Measurements from ENCODE around the gene ADAMTS2. TPM values are rescaled to one million over a fixed set of nuclear protein-coding genes. Genes with fewer than 3 reads are reported as not detected.

The ADAMTS2 gene
- total RNA-seq, 1 donor from 2014 or later: 18.9 TPM

DNA sequence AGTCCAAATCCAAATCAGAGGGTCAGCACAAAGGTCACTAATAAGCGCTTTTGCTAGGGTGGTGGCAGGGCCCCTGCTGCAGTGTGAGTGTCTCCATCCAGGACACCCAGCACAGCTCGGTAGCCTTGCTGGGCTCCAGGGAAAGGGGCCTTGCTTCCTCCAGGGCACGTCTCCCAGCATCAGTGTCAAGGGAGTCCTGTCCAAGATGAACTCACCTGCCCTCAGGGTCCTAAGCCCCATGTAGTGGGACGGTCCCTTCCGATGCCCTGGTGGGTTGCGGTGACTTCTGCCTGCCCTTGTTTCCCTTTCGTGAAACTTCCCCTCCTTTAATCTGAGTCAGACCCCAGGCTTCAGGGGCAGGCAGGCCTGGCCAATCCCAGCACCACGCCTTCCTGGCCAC, 183.4 kb downstream of the ADAMTS2 start:
- no peak for DNase-seq (ENCODE audit: low spot score)

DNA sequence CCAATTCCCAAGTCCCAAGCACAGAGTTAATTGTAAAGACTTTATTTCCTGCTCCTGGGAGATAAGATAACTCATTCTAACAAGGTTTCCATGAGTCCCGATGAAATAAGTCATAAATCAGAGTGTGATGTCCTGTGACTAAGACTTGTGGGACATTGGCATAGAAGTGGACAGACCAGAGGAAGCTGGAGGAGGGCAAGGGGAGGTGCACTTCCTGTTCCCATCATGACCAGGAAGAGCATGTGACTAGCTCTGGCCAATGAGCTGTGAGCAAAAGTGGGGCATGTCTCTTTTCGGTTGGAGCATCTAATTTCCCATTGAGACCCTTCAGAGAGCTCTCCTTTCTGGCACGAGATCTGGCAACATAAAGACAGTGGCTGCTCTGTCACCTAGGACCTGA, 184.7 kb downstream of the ADAMTS2 start:
- no peak for DNase-seq (ENCODE audit: low spot score)

DNA sequence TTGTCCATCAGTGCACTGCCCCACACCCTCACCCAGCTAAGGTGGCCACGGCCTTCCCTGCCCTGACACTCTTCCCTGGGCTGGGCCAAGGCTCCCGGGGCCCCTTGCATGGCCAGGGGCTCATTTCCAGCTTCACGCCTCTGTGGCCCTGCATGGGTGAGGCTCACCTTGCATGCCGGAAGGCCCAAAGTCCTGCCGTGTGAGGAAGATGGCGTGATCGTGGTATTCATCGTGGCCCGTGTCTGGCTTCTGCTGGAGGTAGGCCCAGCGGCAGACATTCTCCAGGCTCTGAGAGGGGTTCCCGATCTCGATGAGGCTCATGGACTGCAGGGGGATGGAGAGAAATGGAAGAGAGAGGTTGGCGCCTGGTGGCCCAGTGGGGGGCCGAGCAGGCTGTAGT, 186.7 kb downstream of the ADAMTS2 start:
- DNase-seq (ENCODE audit: low spot score): no peak

DNA sequence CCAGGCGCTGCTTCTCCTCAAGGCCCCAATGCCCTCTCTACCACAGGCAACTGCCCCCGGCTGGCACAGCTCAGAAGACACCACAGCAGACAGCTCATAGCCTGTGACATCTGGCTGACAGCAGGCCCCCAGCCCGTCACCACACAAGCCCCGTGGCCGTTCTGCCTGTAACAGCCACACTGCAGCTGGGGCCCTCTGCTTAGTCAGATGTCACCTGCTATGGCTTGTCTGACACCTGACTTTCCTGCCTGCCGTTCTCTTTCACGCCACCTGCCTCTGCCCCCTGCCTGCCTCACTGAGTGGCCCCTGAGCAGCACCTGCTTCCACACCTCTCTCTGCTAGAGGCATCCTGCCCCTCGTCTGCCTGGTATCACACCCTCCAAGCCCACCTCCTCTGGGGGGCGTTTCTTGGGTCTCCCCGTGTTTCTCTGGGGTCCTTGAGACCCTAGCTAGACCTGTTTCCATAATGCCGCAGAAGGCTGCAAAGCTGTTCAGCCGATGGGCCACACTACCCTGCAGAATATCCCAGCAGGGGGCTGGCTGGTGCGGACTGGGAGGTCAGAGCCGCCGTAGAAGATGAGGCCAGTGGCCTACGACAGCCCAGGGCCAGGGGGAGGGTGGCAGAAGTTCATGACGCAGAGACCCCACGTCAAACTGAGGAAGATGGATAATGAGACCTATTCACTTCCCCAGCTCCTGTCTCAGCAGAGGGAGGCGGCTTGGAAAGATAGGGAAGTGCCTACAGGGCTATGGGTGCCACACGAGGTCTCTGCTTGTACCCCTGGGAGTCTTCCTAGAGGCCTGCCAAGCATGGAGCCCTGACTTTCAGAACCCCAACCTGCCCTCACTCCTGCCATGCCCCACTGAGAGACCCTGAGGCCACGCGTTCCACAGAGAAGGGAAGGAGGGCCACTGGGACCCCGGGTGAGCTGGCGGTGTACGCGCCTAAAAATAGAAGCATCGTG, 190.0 kb downstream of the ADAMTS2 start:
- DNase-seq (ENCODE audit: low spot score): no peak

DNA sequence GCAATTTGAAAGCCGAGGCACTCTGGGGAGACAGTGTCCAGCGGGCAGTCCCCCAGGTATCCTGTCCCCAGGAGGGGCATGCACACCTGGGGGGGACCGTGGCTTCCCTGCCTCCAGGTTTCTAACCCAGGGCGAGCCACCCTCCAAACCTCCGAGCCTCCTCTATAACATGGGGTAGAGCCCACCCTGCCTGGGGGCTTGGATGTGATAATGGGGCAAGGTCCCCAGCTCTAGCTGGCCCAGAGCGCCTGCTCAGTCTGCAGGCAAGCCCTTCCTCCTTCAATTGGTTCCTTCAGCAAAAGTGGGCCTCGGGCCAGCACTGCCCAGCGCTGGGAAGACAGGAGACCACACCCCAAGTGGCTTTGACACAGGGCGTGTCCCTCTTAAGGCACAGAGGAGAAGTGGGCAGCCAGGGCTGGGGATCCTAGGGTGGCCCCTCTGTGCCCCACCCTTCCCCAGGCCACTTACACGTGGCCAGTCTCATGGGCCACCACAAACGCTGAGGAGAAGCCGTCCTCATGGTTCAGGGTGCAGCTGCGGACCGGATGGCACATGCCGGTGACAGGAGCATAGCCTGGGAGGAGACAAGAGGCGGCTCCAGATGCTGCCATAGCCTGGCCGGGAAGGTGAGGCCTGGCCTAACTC, 190.8 kb downstream of the ADAMTS2 start:
- DNase-seq (ENCODE audit: low spot score): no peak

DNA sequence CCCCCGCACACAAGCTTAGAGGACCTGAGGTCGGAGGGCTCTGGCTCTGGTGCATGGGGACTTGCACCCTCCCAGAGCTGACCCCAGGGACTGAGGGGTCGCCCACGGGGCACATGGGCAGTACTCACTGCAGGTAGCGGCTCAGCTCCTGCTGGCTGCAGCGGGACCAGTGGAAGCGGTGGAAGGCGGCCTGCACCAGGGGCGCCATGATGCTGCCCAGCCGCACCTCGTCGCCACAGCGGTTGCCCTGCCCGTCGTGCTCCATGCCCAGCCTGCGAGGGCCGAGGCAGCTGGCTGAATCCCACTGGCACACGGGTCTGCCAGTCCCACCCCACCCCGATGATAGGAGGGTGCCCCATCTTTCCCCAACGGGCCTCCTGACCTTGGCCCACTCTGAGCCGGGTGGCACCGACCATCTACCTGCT, 191.3 kb downstream of the ADAMTS2 start:
- DNase-seq (ENCODE audit: low spot score): no peak

DNA sequence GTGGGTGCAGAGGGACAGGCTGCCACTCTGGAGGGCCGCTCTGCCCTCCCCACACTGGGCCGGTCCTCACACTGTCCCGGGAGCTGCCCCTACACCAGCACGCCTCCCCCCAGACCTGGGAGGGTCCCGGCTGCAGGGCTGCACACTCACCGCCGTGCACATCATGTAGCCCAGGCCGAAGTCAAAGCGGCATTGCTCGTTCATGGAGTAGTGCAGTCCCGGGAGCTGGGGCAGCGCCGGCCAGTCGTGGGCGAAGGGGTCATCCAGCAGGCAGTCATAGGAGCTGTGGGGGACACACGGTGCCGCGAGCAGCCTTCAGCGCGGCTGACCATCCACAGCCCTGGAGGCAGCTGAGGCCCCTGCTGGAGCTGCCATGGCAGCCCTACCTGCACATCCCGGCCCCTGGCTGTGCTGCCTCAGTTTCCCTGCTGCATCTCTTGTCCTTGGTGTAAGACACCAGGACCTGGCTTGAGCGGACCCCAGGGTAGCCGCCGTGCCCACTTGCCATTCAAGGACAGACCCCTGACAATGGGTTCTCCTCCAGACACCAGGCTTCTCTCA, 191.8 kb downstream of the ADAMTS2 start:
- no peak for DNase-seq (ENCODE audit: low spot score)

DNA sequence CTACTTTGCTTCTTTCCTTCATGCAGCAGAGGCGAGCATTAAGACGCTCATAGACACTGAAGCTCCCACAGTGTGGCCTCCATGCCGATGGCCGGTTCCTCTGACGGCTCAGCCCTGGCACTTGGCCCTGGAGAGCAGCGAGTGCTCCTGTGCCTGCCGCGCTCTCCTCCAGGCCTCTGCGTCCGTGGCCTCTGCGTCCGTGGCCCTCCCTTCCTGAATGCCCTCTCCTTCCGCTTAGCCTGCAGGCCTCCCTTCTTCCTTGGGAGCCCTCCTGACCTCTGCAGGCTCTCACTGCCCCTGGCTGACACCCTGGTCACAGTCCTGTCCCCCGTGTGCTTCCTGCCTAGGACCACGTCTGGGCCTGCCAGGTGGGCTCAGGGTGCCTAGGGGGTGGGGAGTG, 192.3 kb downstream of the ADAMTS2 start:
- DNase-seq (ENCODE audit: low spot score): no peak

DNA sequence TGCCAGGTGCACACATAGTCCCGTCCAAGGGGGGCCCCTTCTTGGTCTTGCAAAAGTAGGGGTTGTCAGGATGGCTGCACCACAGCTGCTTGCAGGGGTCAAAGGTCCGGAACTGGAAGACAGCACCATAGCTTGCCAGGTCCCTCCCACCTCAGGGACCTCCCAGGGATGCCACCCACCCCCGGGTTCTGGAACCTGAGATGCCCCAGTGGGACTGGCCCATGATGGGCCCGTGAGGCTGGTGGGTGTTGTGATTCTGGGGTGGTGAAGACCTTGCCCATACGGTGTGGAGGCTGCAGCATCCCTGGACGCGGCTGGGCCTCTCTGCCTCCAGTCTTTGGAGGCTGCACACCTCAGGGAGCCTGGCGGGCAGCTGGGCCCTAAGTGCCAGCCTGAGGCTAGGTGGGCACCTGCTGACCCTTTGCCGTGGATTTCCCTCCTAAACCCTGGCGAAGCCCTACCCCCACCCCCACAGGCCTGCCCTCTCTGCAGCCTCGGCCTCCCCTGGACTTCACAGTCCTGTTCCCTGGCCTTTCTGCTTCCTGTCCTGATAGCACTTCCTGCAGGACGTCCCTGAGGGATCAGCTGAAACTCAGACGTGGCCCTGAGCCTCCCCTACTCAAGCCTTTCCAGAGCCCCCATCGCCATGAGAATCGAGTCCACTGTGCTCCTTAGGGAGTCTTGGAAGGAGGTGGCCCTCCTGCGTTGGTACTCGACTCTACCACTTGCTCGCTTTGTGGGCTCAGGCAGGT, 192.9 kb downstream of the ADAMTS2 start:
- DNase-seq (ENCODE audit: low spot score): no peak

DNA sequence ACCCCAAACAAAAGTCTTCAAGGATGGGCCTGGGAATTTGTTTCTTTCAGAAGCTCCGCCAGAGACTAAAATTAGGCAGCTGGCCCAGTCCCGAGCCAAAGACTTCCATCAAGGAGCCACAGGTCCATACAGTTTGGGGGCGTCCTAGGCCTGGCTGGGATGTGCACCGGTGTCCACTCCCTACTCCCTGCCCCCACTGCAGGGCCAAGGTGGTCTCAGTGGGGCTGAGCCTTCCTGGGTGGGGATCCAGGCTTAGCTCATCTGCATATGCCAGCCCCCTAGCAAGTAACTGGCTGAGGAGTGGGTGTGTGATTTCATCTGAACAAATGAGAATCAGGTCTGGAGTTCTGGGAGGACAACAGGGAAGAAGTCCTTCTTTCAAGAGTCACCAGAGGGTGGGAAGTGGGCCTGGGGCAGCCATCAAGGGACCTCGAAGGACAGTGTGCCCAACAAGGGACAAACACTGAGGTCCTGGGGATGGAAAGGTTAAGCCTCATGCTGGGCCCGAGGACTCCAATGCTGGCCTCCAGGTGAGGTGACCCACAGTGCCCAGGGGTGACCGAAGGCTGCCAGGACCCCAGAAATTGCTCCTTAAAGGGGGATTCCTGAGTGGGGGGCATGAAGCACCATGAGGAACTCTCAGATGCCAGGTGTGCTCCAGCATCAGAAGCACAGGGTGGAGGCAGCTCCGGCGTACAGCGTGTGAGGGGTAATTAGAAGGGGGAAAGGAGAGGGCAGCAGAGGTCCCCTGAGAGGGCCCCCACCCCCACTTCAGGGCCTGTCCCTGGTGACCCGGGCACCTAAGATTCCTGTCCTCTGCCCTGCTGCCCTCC, 193.8 kb downstream of the ADAMTS2 start:
- DNase-seq (ENCODE audit: low spot score): no peak

DNA sequence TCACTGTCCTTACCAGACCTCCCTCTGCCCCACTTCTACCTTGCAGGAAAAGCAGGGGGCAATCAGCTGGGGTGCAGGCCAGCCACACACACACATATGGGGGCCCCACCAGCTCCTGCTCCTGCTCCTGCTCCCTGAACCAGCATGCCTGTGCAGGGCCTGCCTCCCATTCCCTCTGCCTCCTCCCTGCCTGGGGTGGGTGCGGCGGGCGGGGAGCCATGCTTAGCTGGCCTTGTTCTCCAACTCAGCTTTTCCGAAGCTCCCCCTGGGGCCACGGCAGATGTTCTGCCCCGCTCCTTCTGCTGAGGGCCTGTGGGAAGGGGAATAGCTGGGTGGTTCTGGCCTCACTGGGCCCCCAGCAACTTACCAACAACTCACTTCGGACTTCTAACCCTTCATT, 195.2 kb downstream of the ADAMTS2 start:
- no peak for DNase-seq (ENCODE audit: low spot score)

DNA sequence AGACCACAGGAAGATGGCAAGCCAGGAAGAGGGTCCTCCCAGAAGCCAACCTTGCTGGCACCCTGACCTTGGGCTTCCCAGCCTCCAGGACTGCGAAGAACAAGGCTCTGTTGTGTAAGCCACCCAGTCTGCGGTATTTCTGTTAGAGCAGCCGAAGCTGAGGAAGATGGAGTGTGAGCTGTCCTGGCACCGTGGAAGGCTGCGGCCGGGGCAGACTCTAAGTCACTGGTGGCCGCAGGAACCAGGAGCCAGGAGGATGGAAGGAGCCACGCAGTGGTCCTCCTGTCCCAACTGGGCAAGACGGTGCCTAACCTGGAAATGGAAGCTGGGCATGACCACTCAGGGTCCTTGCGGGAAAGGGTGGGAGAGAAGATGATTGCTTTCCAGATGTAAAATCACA, 196.0 kb downstream of the ADAMTS2 start:
- DNase-seq (ENCODE audit: low spot score): no peak

DNA sequence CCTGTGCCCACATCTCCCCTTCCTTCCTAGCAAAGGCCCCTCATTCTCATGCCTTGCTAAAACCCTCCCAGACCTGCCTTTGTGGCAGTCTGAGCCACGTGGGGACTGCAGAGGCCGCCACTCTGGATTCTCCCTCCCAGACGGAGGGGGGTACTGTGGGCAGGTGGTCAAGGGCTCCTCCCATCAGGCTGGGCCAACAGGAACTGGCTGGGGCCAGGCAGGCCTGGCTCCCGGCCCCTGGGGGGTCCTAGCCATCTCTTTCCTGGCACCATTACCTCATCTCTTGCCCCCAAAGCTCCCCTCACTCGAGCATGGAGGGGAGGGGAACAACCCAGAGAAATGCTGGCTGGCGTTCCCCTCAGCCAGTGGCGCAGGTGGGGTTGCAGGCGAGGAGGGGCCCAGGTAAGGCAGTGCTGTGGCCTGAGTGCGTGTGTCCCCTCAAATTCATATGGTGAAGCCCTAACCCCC, 196.5 kb downstream of the ADAMTS2 start:
- no peak for DNase-seq (ENCODE audit: low spot score)

DNA sequence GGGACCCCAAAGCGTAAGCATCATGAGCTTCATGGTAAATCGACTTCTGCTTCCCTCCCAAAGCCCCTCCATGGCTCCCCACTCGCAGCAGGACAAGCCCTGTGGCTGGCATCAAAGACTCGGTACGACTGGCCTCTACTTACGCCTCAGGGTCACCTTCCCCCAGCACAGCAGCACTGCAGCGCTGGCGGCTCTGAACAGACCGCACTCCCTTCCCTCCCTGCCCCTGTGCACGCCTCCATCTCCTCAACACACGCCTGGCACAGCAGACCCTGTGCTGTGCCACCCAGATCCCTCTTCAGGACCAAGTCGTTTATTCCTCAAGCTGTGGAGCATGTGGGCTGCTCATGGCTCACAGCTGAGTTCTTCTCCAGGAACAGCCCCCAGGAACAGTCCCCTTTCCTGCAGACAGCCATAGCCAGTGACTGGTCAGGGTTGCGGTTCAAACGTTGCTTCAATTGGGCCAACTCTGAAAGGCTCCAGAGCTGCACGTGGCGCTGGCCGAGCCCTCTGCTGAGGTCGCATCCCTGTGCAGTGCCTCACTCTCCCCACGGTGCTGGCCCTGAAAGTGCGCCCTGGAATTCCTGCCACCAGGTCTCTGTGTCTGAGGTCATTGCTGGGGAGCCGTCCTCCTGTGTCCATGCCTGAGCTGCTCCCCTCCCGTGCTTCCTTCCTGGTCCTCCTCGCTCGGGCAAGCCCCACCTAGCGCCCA, 197.1 kb downstream of the ADAMTS2 start:
- no peak for DNase-seq (ENCODE audit: low spot score)

DNA sequence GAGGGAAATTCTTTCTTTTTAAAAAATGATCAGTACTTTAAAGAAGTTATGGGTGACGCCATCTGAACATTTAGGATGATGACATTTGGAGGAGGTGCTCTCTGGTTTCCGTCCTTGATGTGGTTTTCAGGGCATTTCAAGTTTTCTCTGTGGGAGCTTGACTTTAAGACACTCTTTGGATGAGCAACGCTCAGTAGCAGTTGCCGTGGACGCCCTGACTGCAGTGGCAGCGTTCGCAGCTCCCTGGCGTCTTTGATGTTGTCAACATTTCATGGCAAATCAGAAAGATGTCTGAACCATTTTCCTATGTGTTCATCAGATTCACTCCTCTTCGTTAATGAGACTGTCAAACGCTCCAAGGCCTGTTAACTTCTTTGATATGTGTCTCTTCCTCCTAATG, 199.0 kb downstream of the ADAMTS2 start:
- no peak for DNase-seq (ENCODE audit: low spot score)

DNA sequence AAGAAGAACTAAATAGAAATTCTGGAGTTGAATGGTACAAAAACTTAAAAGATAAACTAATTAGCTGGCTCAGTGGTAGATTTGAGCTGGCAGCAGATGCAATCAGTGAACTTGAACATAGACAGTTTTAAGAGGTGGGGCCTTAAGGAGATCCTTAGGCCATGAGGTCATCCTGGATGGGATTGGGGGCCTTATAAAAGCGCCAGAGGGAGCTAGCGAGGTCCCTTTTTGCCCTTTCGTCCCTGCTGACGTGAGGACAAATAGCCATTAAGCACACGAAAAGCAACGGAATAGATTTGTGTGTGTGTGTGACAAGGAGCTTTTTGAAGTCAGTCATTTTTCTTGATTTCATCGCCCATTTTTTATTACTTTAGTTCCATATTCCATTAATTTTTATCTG, 201.8 kb downstream of the ADAMTS2 start:
- no peak for DNase-seq (ENCODE audit: low spot score)

DNA sequence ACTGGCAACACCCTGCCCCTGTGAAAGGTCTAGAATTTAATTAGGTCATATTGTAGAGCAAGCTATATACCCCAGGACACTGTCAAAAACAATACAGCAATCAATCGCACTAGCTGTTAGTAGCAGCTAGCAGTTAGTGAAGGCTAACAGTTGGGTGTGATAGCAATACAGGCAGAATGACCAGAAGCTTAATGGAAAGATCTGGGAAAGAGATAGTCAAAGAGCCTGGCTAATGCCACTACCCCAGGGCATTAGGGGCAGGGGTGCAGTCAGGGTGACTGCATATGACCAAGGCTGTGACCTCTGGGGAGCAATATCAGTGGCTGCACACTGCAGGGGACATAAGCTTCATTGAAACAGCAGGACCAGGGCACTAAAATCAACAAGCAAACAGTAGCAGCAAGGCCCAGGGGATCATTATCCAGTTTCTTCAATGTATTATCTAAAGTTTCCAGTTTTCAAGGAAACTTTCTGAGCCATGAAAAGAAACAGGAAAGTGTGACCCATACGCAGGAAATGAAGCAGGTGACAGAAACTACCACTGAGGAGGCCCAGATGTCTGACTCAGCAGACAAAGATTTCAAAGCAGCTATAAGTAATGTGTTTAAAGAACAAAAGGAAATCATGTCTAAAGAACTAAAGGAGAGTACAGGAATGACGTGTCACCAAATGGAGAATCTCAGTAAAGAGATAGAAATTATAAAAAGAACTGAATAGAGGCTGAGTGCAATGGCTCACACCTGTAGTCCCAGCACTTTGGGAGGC, 202.6 kb downstream of the ADAMTS2 start:
- no peak for DNase-seq (ENCODE audit: low spot score)

DNA sequence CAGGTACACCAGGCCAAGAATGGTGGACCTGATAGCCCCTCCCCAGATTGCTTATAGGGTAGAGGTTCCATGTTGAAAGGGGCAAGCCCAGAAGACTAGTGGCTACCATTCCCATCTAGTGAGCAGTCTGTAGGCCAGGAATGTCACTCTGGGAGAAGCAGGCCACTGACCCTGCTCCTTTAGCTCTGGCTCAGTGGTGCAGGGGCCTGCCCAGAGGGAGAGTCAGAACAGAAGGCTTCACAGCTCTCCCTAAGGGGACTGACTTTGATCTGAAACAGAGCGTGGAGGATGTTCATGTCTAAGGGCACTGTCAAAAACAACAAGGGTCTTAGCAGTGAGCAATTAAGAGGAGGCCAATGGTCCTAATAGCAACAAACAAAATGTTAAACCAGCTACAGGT, 203.4 kb downstream of the ADAMTS2 start:
- no peak for DNase-seq (ENCODE audit: low spot score)

DNA sequence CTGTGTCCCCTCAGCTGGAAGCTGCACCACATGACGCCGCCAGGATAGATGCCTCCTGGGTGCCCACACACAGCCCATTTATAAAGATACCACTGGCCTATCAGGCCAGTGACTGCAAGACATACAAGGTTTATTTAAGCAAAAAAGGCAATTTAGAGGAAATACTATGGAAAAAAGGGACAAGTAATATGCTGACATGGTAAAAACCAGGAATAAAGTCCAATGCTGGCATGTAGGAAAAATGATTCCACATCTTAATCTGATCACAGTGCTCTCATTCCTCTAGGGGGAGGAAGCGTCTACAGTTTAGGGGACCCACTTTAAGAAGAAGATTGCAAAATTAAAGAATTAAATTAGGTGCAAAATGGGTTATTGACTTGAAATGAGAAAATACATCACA, 205.0 kb downstream of the ADAMTS2 start:
- DNase-seq (ENCODE audit: low spot score): no peak

DNA sequence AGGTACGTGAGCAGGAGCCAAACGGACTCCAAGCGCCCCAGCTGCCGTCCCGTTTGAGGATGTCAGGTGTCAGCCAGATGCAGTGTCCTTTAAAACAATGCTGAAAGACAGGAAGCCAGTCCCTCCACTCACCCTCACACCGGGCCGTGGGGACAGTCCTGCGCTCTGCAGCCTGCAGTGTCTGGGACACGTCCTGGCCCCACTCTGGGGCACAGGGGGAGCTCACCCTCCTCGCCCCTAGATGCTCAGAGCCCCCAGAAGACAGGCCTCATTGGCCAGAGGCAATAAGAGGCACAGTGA, 205.4 kb downstream of the ADAMTS2 start:
- DNase-seq (ENCODE audit: low spot score): no peak

Data from mucosa of gallbladder (tissue), 1 donor.